ENCODE measurements around the gene ZNF33A. TPM values are rescaled to one million over a fixed set of nuclear protein-coding genes. Genes with fewer than 3 reads are reported as not detected.

Gene ZNF33A
- 10 to 100 TPM; 45.9 to 50.7 TPM for total RNA-seq
- 21.7 TPM for polyA plus RNA-seq (2013, experiment 1 of 2)
- polyA plus RNA-seq (2013, experiment 2 of 2), result 24.0 TPM
- long read RNA-seq, experiment 1, full-length matches to known transcripts, result 4 of 12 reads
- long read RNA-seq, experiment 1, partial matches to known transcripts, result 0 of 12 reads
- long read RNA-seq, experiment 1, other reads (novel, unspliced or antisense), result 8 of 12 reads
- long read RNA-seq, experiment 2, full-length matches to known transcripts, result 30 of 64 reads
- long read RNA-seq, experiment 2, partial matches to known transcripts, result 19 of 64 reads
- long read RNA-seq, experiment 2, other reads (novel, unspliced or antisense), result 15 of 64 reads
- long read RNA-seq, experiment 3, full-length matches to known transcripts, result 51 of 86 reads
- long read RNA-seq, experiment 3, partial matches to known transcripts, result 2 of 86 reads
- long read RNA-seq, experiment 3, other reads (novel, unspliced or antisense), result 33 of 86 reads
- long read RNA-seq, experiment 4, full-length matches to known transcripts, result 3 of 18 reads
- long read RNA-seq, experiment 4, partial matches to known transcripts, result 1 of 18 reads
- long read RNA-seq, experiment 4, other reads (novel, unspliced or antisense), result 14 of 18 reads

DNA sequence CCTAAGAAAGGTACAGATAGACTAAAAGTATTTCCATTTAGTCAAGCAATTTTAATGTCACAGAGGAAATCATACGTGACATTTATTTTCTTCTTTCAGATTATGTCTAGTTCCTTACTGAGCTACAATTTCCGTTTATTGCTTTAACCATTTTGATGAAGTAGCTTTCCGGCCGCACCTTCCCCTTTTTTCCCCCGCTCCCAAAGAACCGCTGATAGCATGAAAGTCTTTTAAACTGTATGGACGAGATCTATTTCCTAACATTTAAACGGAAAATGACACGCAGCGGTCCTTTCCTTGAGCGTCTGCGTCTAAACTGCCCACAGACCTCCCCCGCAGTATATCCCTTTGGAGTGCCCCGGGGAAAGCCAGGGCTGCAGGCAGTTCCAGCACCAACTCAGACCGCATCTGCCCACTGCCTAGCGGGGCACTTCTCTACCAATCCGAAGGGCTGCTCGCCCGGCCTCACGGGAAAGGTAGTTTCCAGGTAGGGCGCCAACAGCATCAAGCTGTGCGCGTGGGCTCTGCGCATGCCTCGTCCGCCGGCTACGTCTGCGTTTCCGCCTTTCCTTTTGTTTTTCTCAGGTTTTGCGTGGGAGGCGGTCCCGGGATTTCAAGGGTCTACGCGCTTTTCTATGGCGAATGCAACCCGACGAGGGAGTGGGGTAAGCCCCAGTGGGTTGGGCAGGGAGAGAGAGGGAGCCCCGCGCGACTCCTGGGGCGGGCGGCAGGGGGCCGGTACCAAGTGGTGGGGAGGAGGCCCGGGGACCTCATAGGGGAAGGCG is at the start of gene ZNF33A:
Gene ZNF33A (plus strand): TSS at position 557 of the 785 bp plus-strand sequence. CDS start 1,667 bp downstream, outside the sequence.
- peaks cover 25% of the 10 kb centered on the region for H3K36me3 Mint-ChIP-seq (ENCODE audit: low read depth)
- H3K9ac ChIP-seq (ENCODE audit: extremely low read depth, low read length, poor library complexity, severe bottlenecking), result peak within 1 kb of the TSS; percentile 81
- peaks cover 6% of the 10 kb centered on the region for H3K4me1 Mint-ChIP-seq
- no peaks in the 10 kb centered on the region for H3K27me3 ChIP-seq (ENCODE audit: control insufficient read depth, insufficient read depth, low read length, poor library complexity, severe bottlenecking)
- H3K4me3 Mint-ChIP-seq, result peak within 1 kb of the TSS; percentile 94
- DNase-seq, result peak; percentile 95
- TF ChIP-seq, protein P1, sequence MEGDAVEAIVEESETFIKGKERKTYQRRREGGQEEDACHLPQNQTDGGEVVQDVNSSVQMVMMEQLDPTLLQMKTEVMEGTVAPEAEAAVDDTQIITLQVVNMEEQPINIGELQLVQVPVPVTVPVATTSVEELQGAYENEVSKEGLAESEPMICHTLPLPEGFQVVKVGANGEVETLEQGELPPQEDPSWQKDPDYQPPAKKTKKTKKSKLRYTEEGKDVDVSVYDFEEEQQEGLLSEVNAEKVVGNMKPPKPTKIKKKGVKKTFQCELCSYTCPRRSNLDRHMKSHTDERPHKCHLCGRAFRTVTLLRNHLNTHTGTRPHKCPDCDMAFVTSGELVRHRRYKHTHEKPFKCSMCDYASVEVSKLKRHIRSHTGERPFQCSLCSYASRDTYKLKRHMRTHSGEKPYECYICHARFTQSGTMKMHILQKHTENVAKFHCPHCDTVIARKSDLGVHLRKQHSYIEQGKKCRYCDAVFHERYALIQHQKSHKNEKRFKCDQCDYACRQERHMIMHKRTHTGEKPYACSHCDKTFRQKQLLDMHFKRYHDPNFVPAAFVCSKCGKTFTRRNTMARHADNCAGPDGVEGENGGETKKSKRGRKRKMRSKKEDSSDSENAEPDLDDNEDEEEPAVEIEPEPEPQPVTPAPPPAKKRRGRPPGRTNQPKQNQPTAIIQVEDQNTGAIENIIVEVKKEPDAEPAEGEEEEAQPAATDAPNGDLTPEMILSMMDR (conservative IDR thresholded peaks at IDR 0.05), result no peak
- H3K27me3 Mint-ChIP-seq (ENCODE audit: insufficient read depth), result no peaks in the 10 kb centered on the region
- no peaks in the 10 kb centered on the region for H3K9me3 ChIP-seq (ENCODE audit: control insufficient read depth, low read length)
- H3K4me3 ChIP-seq (ENCODE audit: low read length), result peak within 1 kb of the TSS; percentile 92
- H3K9me3 Mint-ChIP-seq, result peaks cover 17% of the 10 kb centered on the region
- peaks cover 24% of the 10 kb centered on the region for H3K36me3 ChIP-seq (ENCODE audit: control insufficient read depth, insufficient read depth, low read length)
- H3K27ac Mint-ChIP-seq, result peak within 1 kb of the TSS; percentile 99
- WGBS, 2 experiments (ENCODE audit: insufficient coverage in 1 of 2, insufficient read length in 1 of 2), result 2 to 14% methylated on average over 14 to 46 of the region's 46 CpGs
- peak within 1 kb of the TSS; percentile 90 for H3K27ac ChIP-seq (ENCODE audit: low read depth, low read length)
- peaks cover 3% of the 10 kb centered on the region for H3K4me1 ChIP-seq (ENCODE audit: control insufficient read depth, insufficient read depth, low read length)

DNA sequence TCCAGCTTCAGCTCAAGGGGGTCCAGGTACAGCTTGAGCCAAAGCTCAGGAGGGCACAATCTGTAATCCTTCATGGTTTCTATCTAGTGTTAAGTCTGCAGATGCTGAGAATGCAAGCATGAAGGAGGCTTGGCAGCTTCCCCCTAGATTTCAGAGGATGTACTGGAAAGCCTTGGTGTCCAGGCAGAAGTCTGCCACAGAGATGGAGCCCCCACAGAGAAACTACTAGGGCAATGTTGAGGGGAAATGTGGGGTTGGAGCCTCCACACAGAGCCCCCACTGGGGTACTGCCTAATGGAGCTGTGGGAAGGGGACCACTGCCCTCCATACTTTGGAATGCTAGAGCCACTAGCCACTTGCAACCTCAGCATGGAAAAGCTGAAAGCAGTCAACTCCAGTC is 45.5 kb upstream of the ZNF33A start:
- H3K4me3 Mint-ChIP-seq, result no peak overlapping the region
- H3K9me3 Mint-ChIP-seq, result peaks cover 85% of the 10 kb centered on the region
- H3K27me3 ChIP-seq (ENCODE audit: control insufficient read depth, insufficient read depth, low read length, poor library complexity, severe bottlenecking), result no peaks in the 10 kb centered on the region

DNA sequence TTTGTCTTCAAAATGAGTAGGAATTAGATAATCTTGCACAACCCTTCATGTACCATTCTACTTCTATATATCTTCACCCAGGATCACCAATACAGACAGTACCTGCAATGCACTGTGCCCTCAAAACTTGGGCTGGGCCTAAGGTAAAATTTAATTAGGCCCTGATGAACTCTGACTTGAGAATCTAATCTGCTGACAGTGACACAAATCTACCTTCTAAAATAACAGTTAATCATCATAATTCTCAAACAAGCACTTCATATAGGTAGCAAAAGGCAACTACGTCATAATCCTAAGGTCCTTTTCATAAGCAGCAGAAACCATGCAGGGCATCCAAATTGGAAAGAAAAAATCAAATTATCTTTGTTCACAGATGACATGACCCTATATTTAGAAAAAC is 38.1 kb upstream of the ZNF33A start:
- peaks cover 2% of the 10 kb centered on the region for H3K36me3 Mint-ChIP-seq (ENCODE audit: low read depth)
- H3K36me3 ChIP-seq (ENCODE audit: control insufficient read depth, insufficient read depth, low read length), result no peaks in the 10 kb centered on the region
- no peak overlapping the region for H3K4me3 Mint-ChIP-seq
- H3K4me1 ChIP-seq (ENCODE audit: control insufficient read depth, insufficient read depth, low read length), result no peaks in the 10 kb centered on the region
- no peaks in the 10 kb centered on the region for H3K27me3 Mint-ChIP-seq (ENCODE audit: insufficient read depth)
- no peak overlapping the region for H3K27ac ChIP-seq (ENCODE audit: low read depth, low read length)
- peaks cover 12% of the 10 kb centered on the region for H3K9me3 ChIP-seq (ENCODE audit: control insufficient read depth, low read length)
- no peak overlapping the region for H3K4me3 ChIP-seq (ENCODE audit: low read length)
- H3K27me3 ChIP-seq (ENCODE audit: control insufficient read depth, insufficient read depth, low read length, poor library complexity, severe bottlenecking), result no peaks in the 10 kb centered on the region
- TF ChIP-seq, protein P1 (conservative IDR thresholded peaks at IDR 0.05), result no peak
- no peak overlapping the region for H3K27ac Mint-ChIP-seq
- no peak for DNase-seq
- 89 to 91% methylated on average over 1 of the region's 1 CpG for WGBS, 2 experiments (ENCODE audit: insufficient coverage in 1 of 2, insufficient read length in 1 of 2)
- H3K9ac ChIP-seq (ENCODE audit: extremely low read depth, low read length, poor library complexity, severe bottlenecking), result no peak overlapping the region
- H3K4me1 Mint-ChIP-seq, result no peaks in the 10 kb centered on the region
- H3K9me3 Mint-ChIP-seq, result peaks cover 51% of the 10 kb centered on the region

More for the DNA sequence above, 45.5 kb upstream of the ZNF33A start:
- Histone ChIP-seq H3K9me3 (ENCODE audit: control insufficient read depth, low read length) (peaks cover 46% of the 10 kb centered on the region), H3K4me3 (ENCODE audit: low read length) (no peak overlapping the region), H3K9ac (ENCODE audit: extremely low read depth, low read length, poor library complexity, severe bottlenecking) (no peak overlapping the region), H3K27ac (ENCODE audit: low read depth, low read length) (no peak overlapping the region), H3K4me1 (ENCODE audit: control insufficient read depth, insufficient read depth, low read length) (no peaks in the 10 kb centered on the region), H3K36me3 (ENCODE audit: control insufficient read depth, insufficient read depth, low read length) (no peaks in the 10 kb centered on the region)
- DNase-seq, result no peak
- Mint-ChIP-seq H3K27me3 (ENCODE audit: insufficient read depth) (no peaks in the 10 kb centered on the region), H3K4me1 (no peaks in the 10 kb centered on the region), H3K36me3 (ENCODE audit: low read depth) (no peaks in the 10 kb centered on the region), H3K27ac (no peak overlapping the region)
- TF ChIP-seq, protein P1 (conservative IDR thresholded peaks at IDR 0.05), result no peak
